ENCODE measurements around the gene METTL2B. TPM values are rescaled to one million over a fixed set of nuclear protein-coding genes. Genes with fewer than 3 reads are reported as not detected.
"Not testable (repeated sequence)": the region's sequence is repeated elsewhere in the genome, so short reads cannot be mapped to it uniquely, and the experiment has no call there.

METTL2B gene, protein sequence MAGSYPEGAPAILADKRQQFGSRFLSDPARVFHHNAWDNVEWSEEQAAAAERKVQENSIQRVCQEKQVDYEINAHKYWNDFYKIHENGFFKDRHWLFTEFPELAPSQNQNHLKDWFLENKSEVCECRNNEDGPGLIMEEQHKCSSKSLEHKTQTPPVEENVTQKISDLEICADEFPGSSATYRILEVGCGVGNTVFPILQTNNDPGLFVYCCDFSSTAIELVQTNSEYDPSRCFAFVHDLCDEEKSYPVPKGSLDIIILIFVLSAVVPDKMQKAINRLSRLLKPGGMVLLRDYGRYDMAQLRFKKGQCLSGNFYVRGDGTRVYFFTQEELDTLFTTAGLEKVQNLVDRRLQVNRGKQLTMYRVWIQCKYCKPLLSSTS
- 14.3 TPM for total RNA-seq
- polyA plus RNA-seq, result 11.6 TPM
- long read RNA-seq, donor 1, result 0 reads
- long read RNA-seq, donor 2, result 0 reads
- long read RNA-seq, donor 3, partial matches to known transcripts, result 0 of 3 reads
- long read RNA-seq, donor 3, other reads (novel, unspliced or antisense), result 0 of 3 reads
- long read RNA-seq, donor 4, partial matches to known transcripts, result 0 of 1 reads
- long read RNA-seq, donor 4, other reads (novel, unspliced or antisense), result 0 of 1 reads
- long read RNA-seq, donor 5, partial matches to known transcripts, result 0 of 3 reads
- long read RNA-seq, donor 5, other reads (novel, unspliced or antisense), result 0 of 3 reads
- long read RNA-seq, donor 6, partial matches to known transcripts, result 0 of 2 reads
- long read RNA-seq, donor 6, other reads (novel, unspliced or antisense), result 0 of 2 reads
- long read RNA-seq, donor 7, result 0 reads
- long read RNA-seq, donor 8, partial matches to known transcripts, result 0 of 1 reads
- long read RNA-seq, donor 8, other reads (novel, unspliced or antisense), result 0 of 1 reads
- long read RNA-seq, donor 9, partial matches to known transcripts, result 0 of 1 reads
- long read RNA-seq, donor 9, other reads (novel, unspliced or antisense), result 0 of 1 reads
- long read RNA-seq, donor 10, partial matches to known transcripts, result 0 of 1 reads
- long read RNA-seq, donor 10, other reads (novel, unspliced or antisense), result 0 of 1 reads

DNA sequence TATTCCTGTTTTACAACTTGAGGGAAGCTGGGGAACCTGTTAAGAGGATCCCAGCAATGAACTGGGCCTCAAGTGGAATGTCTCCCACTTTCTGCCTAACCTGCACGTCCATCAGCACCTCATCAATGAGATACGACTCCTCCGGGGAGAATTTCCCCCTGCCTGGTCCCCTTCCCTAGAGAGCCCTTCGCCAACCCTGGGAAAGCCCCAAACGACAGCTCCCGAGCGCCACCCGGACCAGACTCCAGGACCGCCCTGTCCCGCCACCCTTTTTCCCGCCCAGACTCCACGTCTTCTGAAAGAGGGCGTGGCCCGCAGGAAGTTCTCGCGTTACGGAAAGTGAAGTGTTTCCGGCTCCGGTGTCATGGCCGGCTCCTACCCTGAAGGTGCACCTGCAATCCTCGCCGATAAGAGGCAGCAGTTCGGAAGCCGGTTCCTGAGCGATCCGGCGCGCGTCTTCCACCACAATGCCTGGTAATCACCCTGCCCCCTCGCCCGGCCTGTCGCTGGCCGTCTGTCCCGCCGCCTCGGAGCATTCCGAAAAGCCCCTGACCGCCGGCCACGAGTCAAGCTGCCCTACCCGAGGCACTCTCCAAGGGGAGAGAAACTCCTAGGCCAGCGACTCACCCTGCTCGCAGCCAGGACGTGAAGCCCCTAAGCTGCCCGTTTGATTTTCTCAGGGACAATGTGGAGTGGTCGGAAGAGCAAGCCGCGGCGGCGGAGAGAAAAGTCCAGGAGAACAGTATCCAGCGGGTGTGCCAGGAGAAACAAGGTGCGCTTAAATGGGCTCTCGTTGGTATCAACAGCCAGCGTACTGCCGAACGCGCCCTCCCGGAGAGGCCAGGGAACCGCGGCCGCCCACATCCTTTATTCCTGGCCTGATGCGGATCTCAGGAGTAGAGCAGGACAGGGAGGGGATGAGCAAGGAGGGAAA is at the start of gene METTL2B:
METTL2B (plus strand) TSS at position 347 of the 934 bp plus-strand sequence; CDS start at position 365, 18 bp downstream.
- H3K4me1 ChIP-seq (ENCODE audit: control insufficient read depth in 2 of 2, insufficient read depth in 2 of 2, low read length in 2 of 2); H3K27me3 ChIP-seq (ENCODE audit: control insufficient read depth in 2 of 2, insufficient read depth in 1 of 2, low read length in 1 of 2); H3K9me3 ChIP-seq (ENCODE audit: control insufficient read depth in 2 of 2, insufficient read depth in 1 of 2, low read length in 1 of 2): not testable (repeated sequence)
- under 1% methylated on average over 62 of the region's 62 CpGs for WGBS
- peak; percentile 62 to 92 (median 79) for DNase-seq (ENCODE audit: low read depth in 6 of 9, low spot score in 9 of 9)
- Histone ChIP-seq H3K27ac (ENCODE audit: low read depth in 1 of 2, low read length in 1 of 2) (peak within 1 kb of the TSS; percentile 77 to 87), H3K4me3 (ENCODE audit: low read length in 2 of 2) (peak within 1 kb of the TSS; percentile 67 to 76), H3K36me3 (ENCODE audit: control insufficient read depth in 2 of 2, insufficient read depth in 2 of 2, low read length in 1 of 2) (peaks cover 0 to 14% of the 10 kb centered on the region in 2 donors)

DNA sequence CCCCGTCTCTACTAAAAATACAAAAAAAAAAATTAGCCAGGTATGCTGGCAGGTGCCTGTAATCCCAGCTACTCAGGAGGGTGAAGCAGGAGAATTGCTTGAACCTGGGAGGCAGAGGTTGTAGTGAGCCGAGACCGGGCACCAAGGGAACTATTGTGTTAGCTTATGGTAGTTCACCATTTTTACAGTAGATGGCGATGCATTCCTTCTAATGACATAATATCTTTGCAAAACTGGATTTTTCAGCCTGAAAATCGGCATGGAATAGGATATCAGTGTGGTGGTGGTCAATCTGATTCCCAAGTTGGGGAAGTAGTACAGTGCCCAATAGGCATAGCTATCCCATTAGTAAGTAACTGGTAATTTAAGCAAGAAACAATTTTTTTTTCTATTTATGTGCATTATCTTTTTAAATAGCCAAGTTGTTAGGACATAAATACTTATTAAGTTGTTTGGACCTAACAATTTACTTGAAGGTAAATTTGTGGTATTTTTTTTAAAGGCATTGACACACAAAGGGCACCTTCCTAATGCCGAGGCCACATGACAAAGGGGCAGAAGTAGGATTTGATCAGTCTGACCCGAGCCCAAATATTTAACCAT is 49.2 kb upstream of the METTL2B start:
- WGBS, result 25% methylated on average over 7 of the region's 7 CpGs
- H3K36me3 ChIP-seq (ENCODE audit: control insufficient read depth in 2 of 2, insufficient read depth in 2 of 2, low read length in 1 of 2), result no peaks in the 10 kb centered on the region

DNA sequence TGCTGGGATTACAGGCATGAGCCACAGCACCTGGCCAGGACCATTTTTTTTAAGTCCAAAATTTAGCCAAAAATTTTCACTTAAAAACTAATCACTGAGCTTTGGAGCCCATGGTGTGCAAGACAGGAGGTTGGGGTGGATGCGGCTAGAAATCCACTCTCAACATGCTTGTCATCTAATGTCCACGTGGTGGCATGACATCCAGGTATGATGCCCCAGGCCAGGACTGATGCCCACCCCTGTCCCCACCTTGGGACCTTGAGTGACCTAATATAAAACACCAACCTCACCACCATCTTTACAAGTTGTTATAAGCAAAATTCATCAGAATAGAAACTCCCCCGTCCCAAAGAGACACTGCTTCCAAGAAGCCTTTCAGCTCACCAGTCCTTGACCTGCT is 46.3 kb upstream of the METTL2B start:
- H3K4me1 ChIP-seq (ENCODE audit: control insufficient read depth in 2 of 2, insufficient read depth in 2 of 2, low read length in 2 of 2), result no peaks in the 10 kb centered on the region
- 86% methylated on average over 3 of the region's 3 CpGs for WGBS

More for the DNA sequence above, 49.2 kb upstream of the METTL2B start:
- Histone ChIP-seq H3K9me3 (ENCODE audit: control insufficient read depth in 2 of 2, insufficient read depth in 1 of 2, low read length in 1 of 2) (no peaks in the 10 kb centered on the region), H3K27ac (ENCODE audit: low read depth in 1 of 2, low read length in 1 of 2) (no peak overlapping the region), H3K4me1 (ENCODE audit: control insufficient read depth in 2 of 2, insufficient read depth in 2 of 2, low read length in 2 of 2) (no peaks in the 10 kb centered on the region), H3K27me3 (ENCODE audit: control insufficient read depth in 2 of 2, insufficient read depth in 1 of 2, low read length in 1 of 2) (peaks cover 0 to 3% of the 10 kb centered on the region in 2 donors), H3K4me3 (ENCODE audit: low read length in 2 of 2) (no peak overlapping the region)
- peak in 4 of 9 donors; percentile 49 to 71 (median 59) for DNase-seq (ENCODE audit: low read depth in 6 of 9, low spot score in 9 of 9)

DNA sequence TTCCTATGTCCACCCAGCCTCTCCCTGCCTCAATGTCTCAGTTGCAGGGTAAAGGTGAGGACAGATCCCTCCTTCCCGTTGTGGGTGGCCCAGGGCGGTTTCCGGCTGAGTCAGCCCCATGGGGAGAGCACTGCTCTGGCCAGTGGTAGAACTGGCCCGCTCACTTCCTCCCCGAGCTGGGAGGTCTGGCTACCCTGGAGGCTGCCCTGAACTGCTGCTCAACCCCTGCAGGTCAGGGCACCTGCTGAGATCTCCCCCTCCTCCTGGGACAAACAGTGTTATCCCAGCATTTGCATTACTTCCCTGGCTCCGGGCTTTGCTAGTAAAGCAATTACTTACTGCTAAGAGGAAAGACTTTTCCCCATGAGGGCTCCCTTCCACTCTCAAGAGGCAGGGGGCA is 45.3 kb upstream of the METTL2B start:
- no peak overlapping the region for H3K27ac ChIP-seq (ENCODE audit: low read depth in 1 of 2, low read length in 1 of 2)
- H3K4me1 ChIP-seq (ENCODE audit: control insufficient read depth in 2 of 2, insufficient read depth in 2 of 2, low read length in 2 of 2), result no peaks in the 10 kb centered on the region
- WGBS, result 90% methylated on average over 6 of the region's 6 CpGs
- H3K27me3 ChIP-seq (ENCODE audit: control insufficient read depth in 2 of 2, insufficient read depth in 1 of 2, low read length in 1 of 2), result peaks cover 0 to 3% of the 10 kb centered on the region in 2 donors
- DNase-seq (ENCODE audit: low read depth in 6 of 9, low spot score in 9 of 9), result no peak
- no peaks in the 10 kb centered on the region for H3K36me3 ChIP-seq (ENCODE audit: control insufficient read depth in 2 of 2, insufficient read depth in 2 of 2, low read length in 1 of 2)
- H3K9me3 ChIP-seq (ENCODE audit: control insufficient read depth in 2 of 2, insufficient read depth in 1 of 2, low read length in 1 of 2), result no peaks in the 10 kb centered on the region
- no peak overlapping the region for H3K4me3 ChIP-seq (ENCODE audit: low read length in 2 of 2)

More for the DNA sequence above, 46.3 kb upstream of the METTL2B start:
- Histone ChIP-seq H3K36me3 (ENCODE audit: control insufficient read depth in 2 of 2, insufficient read depth in 2 of 2, low read length in 1 of 2) (no peaks in the 10 kb centered on the region), H3K9me3 (ENCODE audit: control insufficient read depth in 2 of 2, insufficient read depth in 1 of 2, low read length in 1 of 2) (no peaks in the 10 kb centered on the region), H3K27ac (ENCODE audit: low read depth in 1 of 2, low read length in 1 of 2) (no peak overlapping the region), H3K4me3 (ENCODE audit: low read length in 2 of 2) (no peak overlapping the region), H3K27me3 (ENCODE audit: control insufficient read depth in 2 of 2, insufficient read depth in 1 of 2, low read length in 1 of 2) (peaks cover 0 to 3% of the 10 kb centered on the region in 2 donors)
- no peak for DNase-seq (ENCODE audit: low read depth in 6 of 9, low spot score in 9 of 9)

DNA sequence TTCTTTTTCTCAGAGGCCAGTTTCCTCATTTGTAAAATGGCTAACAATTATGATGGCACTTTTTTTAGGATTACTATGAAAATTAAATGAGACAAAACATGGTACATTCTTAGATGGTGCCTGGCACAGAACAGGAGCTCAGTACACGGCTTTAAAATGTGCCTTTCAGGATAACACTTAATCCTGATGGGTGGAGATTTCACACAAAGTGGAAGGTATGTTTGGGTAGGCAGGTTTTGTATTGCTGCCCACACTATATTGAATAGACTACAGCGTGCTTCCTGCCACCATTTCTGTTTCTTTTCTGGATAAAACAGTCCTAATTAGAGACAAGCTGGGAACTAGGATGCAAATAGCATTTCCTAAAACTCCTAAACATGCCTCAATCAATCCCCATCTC is 44.8 kb upstream of the METTL2B start:
- H3K4me1 ChIP-seq (ENCODE audit: control insufficient read depth in 2 of 2, insufficient read depth in 2 of 2, low read length in 2 of 2), result no peaks in the 10 kb centered on the region
- H3K9me3 ChIP-seq (ENCODE audit: control insufficient read depth in 2 of 2, insufficient read depth in 1 of 2, low read length in 1 of 2), result no peaks in the 10 kb centered on the region
- H3K27me3 ChIP-seq (ENCODE audit: control insufficient read depth in 2 of 2, insufficient read depth in 1 of 2, low read length in 1 of 2), result peaks cover 0 to 3% of the 10 kb centered on the region in 2 donors
- no peak overlapping the region for H3K27ac ChIP-seq (ENCODE audit: low read depth in 1 of 2, low read length in 1 of 2)
- no peaks in the 10 kb centered on the region for H3K36me3 ChIP-seq (ENCODE audit: control insufficient read depth in 2 of 2, insufficient read depth in 2 of 2, low read length in 1 of 2)
- H3K4me3 ChIP-seq (ENCODE audit: low read length in 2 of 2), result no peak overlapping the region
- no peak for DNase-seq (ENCODE audit: low read depth in 6 of 9, low spot score in 9 of 9)
- WGBS, result 94% methylated on average over 2 of the region's 2 CpGs

DNA sequence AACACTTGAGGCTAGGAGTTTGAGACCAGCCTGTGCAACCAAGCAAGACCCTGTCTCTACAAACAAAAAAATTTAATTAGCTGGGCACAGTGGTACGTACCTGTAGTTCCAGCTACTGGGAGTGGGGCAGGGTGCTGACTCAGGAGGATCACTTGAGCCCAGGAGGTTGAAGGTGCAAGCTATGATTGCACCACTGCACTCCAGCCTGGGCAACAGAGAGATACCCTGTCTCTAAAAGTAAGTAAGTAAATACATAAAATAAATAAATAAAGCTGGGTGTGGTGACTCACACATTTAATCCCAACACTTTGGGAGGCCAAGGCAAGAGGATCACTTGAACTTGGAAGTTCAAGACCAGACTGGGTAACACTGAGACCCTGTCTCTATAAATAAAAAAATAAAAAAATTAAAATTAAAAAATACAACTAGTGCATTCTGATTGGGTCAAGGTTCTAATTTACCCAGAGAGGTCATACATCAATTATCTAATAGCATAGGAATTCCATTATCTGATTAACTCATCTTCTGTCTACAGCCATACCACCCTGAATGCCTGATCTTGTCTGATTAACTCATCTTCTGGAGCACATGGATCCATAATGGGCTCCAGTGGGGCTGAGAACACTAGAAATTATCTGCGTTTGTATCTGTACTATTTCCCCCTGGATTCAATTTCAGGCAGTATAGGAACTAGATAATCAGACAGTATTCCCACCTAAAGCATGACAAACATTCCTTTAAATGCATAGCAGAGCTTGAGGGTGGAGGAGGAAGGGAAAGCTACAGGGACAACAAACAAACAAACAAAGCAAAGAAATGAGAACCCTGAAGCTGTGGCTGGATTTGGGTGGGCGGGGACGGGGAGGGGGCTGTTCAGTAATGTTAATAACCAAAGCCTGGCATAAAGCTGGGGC is 41.9 kb upstream of the METTL2B start:
- Histone ChIP-seq H3K36me3 (ENCODE audit: control insufficient read depth in 2 of 2, insufficient read depth in 2 of 2, low read length in 1 of 2) (no peaks in the 10 kb centered on the region), H3K4me3 (ENCODE audit: low read length in 2 of 2) (no peak overlapping the region), H3K27ac (ENCODE audit: low read depth in 1 of 2, low read length in 1 of 2) (no peak overlapping the region), H3K4me1 (ENCODE audit: control insufficient read depth in 2 of 2, insufficient read depth in 2 of 2, low read length in 2 of 2) (no peaks in the 10 kb centered on the region), H3K9me3 (ENCODE audit: control insufficient read depth in 2 of 2, insufficient read depth in 1 of 2, low read length in 1 of 2) (no peaks in the 10 kb centered on the region), H3K27me3 (ENCODE audit: control insufficient read depth in 2 of 2, insufficient read depth in 1 of 2, low read length in 1 of 2) (peaks cover 0 to 3% of the 10 kb centered on the region in 2 donors)
- no peak for DNase-seq (ENCODE audit: low read depth in 6 of 9, low spot score in 9 of 9)
- 98% methylated on average over 4 of the region's 4 CpGs for whole genome bisulfite sequencing

DNA sequence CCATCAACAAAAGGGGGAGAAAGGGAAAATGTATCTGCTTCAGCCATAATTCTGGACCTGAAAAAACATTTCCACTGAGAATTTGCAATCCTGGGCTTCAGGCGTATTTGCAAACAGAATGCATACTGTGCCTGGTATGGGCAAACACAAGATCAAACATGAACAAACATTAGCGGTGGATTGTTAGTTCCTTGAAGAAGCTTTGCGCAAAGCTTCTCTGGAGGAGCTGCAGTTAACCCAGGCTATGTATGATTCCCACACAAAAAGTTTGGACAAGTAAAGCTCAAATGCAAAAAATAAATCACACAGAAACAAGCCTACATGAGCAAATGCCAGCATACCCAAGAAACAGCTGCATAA is 41.2 kb upstream of the METTL2B start:
- no peaks in the 10 kb centered on the region for H3K36me3 ChIP-seq (ENCODE audit: control insufficient read depth in 2 of 2, insufficient read depth in 2 of 2, low read length in 1 of 2)
- no peak overlapping the region for H3K27ac ChIP-seq (ENCODE audit: low read depth in 1 of 2, low read length in 1 of 2)
- WGBS, result 93% methylated on average over 3 of the region's 3 CpGs
- peaks cover 0 to 3% of the 10 kb centered on the region in 2 donors for H3K27me3 ChIP-seq (ENCODE audit: control insufficient read depth in 2 of 2, insufficient read depth in 1 of 2, low read length in 1 of 2)
- H3K4me1 ChIP-seq (ENCODE audit: control insufficient read depth in 2 of 2, insufficient read depth in 2 of 2, low read length in 2 of 2), result no peaks in the 10 kb centered on the region
- no peak for DNase-seq (ENCODE audit: low read depth in 6 of 9, low spot score in 9 of 9)
- H3K9me3 ChIP-seq (ENCODE audit: control insufficient read depth in 2 of 2, insufficient read depth in 1 of 2, low read length in 1 of 2), result no peaks in the 10 kb centered on the region
- H3K4me3 ChIP-seq (ENCODE audit: low read length in 2 of 2), result no peak overlapping the region

All from thymus (tissue), 14 donors.